GM18499 (cell line): ENCODE measurements around the gene SPTLC1.
"Not testable (repeated sequence)": the region's sequence is repeated elsewhere in the genome, so short reads cannot be mapped to it uniquely, and the experiment has no call there.

Source experiments
- ATAC-seq: cut with Tn5 transposase; IDR thresholded peaks from one replicate; pipeline ENCODE4 v1.9.1; 2021; ENCODE audit warnings: moderate number of reproducible peaks; ENCODE audit not compliant: insufficient read depth, unreplicated experiment

The SPTLC1 gene

GRCh38 chr9:92036756-92037155 lies 78.5 kb downstream of the SPTLC1 start:
- no peak for ATAC-seq

DNA sequence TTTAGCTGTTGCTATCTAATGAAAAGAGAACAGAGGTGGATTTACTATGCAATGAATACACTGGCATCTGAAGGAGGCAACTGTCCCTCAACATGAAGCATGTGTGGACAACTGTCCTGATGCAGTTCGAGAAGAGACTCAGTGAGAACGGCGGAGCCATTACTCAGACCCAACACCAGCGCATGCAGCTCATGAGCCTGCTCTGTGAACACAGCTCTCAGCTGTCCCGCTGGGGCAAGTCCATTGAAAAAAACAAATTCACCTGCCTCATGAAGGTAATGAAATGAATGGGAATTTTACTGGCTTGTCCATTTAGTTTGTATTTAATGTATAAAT lies 78.8 kb downstream of the SPTLC1 start:
- no peak for ATAC-seq

- no peak for ATAC-seq
These were observed 79.4 kb downstream of the SPTLC1 start for GRCh38 chr9:92035687-92036410.

- no peak for ATAC-seq
These were observed 80.1 kb downstream of the SPTLC1 start for GRCh38 chr9:92035146-92035545.

- no peak for ATAC-seq
These were observed 81.2 kb downstream of the SPTLC1 start for GRCh38 chr9:92033991-92034390.

DNA sequence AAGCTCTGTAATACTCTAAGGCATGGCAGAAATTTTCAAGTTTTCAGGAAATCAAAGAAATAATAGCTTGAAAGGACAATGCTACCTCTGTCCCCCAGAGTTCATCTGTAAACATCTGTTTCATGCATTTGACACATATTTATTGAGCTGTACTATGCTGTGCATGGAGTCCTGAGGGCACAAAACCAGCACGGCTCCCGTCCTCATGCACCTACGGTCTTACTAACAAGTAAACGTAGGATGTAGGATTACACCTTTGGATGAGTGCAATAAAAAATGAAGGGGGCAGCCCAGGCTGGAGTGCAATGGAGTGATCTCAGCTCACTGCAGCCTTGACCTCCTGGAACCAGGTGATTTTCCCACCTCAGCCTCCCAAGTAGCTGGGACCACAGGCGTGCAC lies 81.9 kb downstream of the SPTLC1 start:
- ATAC-seq = no peak

GRCh38 chr9:92032891-92033290 lies 82.3 kb downstream of the SPTLC1 start:
- ATAC-seq = no peak

DNA sequence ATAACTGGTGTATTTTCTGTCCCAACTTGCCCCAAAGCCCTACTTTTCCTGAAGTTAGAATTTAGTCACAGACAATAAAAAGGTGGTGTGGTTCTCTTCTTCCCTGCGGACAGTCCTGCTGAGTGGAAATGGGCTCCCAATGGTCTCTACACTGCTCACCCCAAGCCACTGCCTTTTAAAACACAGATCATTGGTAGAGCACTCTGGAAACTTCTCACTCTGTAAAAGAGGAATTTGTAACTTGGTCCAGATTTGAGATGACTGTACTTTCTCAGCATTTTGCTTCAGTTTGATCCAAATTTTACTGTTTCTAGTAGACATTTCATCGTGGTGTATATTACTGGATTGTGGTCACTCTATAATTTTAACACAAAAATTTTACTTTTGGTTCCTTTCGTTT lies 84.8 kb downstream of the SPTLC1 start:
- no peak for ATAC-seq

- no peak for ATAC-seq
These were observed 85.7 kb downstream of the SPTLC1 start for GRCh38 chr9:92029553-92029952.

DNA sequence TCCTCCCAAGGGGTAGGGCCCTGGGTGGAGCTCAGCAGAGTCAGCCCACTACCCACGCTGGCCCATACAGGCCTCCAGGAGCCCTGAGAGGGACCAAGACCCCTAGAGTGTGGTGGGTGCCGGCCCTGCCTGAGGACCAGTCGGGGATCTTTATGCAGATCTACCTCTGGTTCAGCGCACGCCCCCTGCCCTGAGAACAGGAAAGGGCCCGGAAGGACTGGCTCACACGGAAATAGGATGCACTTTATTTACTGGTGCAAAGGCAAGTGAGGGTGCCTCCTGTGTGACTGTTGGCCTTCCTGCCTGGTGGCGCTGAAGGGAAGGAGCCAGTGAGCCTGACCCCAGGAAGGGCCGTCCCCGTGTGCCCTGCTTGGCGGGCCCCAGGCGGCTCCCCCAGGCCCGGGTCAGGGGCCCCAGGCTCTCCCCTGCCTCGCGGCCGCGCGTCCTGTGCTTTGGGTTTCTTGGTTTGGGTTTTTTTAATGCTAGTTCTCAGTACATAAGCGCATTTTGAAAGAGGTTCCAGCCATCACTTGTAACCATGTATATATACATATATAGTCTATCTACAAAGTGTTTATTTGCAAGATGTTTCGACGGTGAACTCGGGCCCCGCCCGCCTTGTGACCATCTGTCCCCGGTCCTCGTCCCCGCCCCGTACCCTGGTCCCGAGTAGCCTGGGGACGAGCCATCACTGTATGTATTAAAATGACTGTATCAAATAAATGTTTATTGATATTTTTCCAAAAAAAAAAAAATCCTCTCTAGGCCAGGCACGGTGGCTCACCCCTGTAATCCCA lies 88.8 kb downstream of the SPTLC1 start:
- no peak for ATAC-seq

GRCh38 chr9:92021785-92022541 lies 93.2 kb downstream of the SPTLC1 start:
- ATAC-seq = not testable (repeated sequence)

DNA sequence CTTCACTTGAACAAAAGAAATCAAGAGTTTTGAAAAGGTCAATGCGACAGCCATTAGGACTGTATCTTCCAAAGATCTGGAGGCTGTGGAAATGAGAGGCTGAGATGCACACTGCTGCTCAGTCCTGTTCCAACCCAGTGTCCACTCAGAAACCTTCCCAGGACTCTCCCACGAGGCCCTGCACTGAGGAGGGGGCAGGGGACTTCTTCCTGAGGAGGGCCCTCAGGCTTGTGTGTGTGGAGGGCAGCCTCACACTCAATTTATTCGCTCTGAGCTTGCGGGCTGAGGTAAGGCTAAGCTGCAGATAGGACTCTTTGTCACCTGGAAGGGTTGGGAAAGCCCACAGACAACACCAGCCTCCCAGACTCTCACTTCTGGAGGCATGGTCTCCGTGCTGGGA lies 95.6 kb downstream of the SPTLC1 start:
- ATAC-seq = no peak

DNA sequence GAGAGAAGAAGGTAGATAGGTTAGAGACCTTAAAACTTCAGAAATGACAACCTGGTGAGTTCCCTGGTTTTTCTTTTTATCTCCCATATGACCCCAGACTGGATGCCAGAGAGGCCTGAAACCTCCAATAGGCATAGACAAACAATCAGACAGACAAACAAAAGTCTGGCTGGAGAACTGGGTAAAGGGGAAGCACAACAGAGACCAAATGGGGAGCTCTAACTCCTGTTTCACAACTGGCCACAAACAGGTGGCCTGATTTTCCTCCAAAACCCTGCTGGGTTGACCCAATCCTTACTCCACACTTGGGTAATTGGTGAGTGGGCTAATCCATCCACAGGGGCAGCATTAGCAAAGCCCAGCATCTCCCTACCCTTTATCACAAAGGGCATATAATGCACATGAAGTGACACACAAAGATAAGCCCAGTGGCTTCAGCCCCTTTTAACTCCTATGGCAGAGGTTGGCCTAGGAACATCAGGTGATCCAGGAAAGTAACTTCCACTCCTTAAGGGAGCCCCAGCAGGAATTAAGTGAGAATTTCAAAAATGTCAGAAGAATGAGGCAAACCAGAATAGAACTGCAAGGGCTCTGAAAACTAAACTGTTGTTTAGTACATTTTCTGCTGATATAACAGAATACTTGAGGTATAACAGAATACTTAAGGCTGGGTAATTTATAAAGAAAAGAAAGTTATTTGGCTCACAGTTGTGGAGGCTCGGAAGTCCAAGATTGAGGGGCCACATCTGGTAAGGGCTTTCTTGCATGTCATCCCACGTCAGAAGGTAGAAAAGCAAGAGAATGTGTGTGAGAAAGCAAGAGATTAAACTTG lies 104.3 kb downstream of the SPTLC1 start:
- ATAC-seq = no peak

- not testable (repeated sequence) for ATAC-seq
These were observed 105.0 kb downstream of the SPTLC1 start for GRCh38 chr9:92010253-92010652.

DNA sequence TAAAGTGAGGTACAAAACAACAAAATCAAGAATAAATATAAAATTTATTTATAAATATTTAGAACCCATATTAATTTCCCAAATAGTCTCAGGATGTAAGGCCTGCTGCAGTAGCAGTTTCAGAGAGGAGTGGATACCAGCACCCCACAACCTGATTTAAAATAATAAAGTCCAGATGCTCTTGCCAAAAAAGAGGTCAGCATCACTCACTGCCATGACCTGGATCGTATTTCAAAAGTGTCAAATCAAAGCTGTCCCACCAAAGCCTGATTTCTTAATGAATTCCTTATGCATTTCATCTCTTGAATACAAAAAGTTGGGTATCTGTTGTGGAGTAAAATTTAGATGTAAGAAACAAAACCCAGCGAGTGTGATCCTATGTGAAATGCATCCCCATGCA lies 107.2 kb downstream of the SPTLC1 start:
- ATAC-seq = no peak

DNA sequence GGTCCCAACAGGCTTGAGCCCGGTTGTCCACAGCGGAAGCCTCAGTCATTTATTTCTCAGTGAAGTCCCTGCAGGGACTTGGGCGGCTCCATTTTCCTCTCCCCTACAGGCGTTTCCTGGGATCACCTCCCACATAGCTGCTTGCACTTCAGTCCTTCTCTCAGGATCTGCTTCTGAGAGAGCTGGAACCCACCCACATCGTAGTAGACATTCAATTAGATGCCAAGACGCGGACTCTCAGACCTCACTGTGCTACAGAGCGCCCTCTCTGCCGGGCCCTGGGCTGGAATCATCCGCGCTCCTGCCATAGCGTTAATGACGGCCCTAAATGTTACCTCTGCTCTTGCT lies 111.2 kb downstream of the SPTLC1 start:
- ATAC-seq = no peak

DNA sequence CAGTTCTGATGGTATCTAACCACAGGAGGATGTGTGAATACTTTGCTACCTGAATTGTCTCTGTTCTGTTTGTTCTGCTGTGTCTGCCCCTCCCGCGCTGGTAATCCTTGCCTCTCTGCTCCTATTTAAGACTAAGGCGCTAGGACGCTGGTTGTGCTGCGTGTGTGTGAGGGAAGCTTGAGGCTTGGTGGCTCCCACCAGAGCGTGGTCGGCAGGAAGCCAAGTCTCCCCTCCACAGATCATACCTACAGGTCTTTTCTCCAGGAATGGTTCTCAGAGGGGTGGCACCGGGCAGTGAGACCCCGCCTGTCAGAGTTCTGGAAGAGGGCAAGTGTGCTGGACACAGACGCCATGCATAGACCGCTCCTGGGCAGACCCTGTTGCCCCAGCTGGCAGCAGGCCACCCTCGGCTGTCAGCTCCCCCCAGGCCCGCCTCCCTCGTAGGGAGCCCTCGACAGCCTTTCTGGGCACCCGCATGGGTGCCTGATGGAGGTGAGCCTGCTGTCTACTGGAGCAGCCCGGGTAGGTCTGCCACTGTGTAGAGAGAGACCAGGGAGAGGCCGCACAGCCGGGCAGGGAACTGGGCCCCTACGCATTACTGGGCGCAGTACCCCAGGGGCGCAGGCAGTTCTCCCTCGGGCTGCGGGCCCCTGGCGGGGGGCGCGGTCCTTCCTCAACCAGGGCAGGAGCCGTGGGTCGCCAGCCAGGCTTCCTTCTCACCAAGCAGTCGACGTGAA lies 111.7 kb downstream of the SPTLC1 start:
- no peak for ATAC-seq

DNA sequence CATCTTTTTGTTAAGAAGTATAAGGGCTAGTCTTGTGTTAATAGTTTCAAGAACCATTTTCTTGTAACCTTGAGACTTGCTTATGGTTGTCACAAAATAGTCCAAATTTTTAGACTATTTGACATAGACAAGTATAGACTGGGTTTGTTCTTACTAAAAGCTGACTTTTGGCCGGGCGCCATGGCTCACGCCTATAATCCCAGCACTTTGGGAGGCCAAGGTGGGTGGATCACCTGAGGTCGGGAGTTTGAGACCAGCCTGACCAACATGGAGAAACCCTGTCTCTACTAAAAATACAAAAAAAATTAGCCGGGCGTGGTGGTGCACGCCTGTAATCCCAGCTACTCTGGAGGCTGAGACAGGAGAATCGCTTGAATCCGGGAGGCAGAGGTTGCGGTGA lies 113.3 kb downstream of the SPTLC1 start:
- ATAC-seq = not testable (repeated sequence)

DNA sequence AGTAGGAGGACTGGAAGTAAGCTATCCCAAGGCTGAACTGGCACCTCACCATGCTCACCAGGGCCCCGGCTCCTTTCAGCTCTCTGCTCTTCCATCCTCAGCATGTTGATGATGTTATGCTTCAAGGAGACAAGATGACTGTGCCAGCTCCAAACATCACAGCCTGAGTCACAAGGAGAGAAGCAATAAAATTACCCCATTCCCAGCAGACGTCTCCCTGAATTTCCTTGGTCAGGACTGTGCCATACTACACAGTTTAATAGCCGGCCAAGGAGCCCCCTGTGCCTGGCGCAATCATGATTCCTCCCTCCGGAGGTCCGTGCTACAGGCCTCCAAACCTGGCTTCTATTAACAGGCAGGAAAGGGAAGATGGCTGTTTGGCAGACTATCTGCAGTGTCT lies 114.0 kb downstream of the SPTLC1 start:
- ATAC-seq = no peak
